ENCODE measurements around the gene AMY2B.
"Not testable (repeated sequence)": the region's sequence is repeated elsewhere in the genome, so short reads cannot be mapped to it uniquely, and the experiment has no call there.

GRCh38 chr1:103602740-103603139 is 31.4 kb downstream of the AMY2B start:
- not testable (repeated sequence) for TF ChIP-seq CTCF (conservative IDR thresholded peaks at IDR 0.05; ENCODE audit: low read depth, low read length); EZH2phosphoT487 (IDR thresholded peaks at IDR 0.05; ENCODE audit: borderline replicate concordance, low read length); EZH2 (IDR thresholded peaks at IDR 0.05; ENCODE audit: low read length, unreplicated experiment)
